ENCODE data around the gene ZMIZ1. TPM values are rescaled to one million over a fixed set of nuclear protein-coding genes. Genes with fewer than 3 reads are reported as not detected.

Gene ZMIZ1
- total RNA-seq, 1 experiment from 2014 or later = 22.4 TPM

DNA sequence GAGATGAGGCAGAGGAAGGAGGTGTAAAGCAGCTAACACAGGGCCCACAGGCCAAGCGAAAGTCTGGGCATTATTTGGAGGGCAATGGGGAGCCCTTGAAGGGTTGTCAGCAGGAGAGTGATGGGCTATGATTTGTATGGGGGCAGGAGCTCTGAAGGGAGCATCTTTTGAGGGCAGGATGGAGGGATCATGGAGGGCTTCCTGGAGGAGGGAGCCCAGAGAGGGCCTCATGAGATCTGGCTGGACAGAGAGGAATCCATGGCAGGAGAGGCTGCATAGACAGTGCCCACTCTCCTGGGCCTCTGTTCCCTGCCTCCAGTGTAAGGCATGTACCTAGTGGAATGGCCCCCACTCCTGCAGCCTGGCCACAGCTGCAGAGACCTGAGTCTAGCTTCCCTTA, 141.9 kb downstream of the ZMIZ1 start:
- Histone ChIP-seq H3K36me3 (peaks cover 86% of the 10 kb centered on the region), H3K4me3 (no peak overlapping the region), H3K27me3 (no peaks in the 10 kb centered on the region), H3K9me3 (no peaks in the 10 kb centered on the region)
- no peak for DNase-seq

DNA sequence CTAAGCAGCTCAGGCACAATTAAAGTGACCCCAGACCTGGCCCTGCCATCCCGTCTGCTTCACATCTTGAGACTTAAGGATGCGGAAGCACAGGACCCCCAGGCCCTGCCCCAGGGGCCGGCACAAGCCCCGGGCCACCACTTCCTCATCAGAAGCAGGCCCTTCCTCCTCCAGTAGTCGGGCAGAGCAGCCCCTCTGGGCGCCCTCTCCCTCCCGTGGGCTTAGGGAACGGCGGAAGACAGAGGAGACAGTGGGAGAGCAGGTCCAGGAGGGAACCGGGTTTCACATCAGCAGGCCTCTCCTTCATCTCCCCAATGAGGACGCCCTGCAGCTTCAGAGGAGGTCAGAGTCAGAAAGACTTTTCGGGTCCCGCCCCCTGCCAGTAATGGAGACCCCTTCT, 142.8 kb downstream of the ZMIZ1 start:
- DNase-seq = no peak
- peaks cover 86% of the 10 kb centered on the region for H3K36me3 ChIP-seq
- H3K9me3 ChIP-seq = no peaks in the 10 kb centered on the region
- no peaks in the 10 kb centered on the region for H3K27me3 ChIP-seq
- H3K4me3 ChIP-seq = no peak overlapping the region

DNA sequence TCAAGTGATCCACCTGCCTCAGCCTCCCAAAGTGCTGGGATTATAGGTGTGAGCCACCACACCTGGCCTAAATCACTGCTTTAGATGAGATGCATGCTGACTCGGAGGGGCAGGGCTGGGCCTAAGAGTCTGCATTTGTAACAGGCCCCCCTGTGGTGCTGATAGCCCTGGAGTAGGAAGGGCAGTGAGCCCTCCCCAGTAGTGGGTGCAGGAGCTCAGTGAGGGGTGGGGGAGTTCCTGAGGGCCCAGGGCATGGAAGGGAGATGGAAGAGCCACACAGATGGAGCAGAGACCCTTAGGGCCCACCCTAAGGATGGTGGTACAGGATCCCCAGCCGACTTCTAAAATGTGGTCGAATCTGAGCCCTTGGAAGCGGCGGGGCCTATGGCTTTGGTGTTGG, 146.8 kb downstream of the ZMIZ1 start:
- H3K9me3 ChIP-seq = no peaks in the 10 kb centered on the region
- no peak overlapping the region for H3K4me3 ChIP-seq
- no peaks in the 10 kb centered on the region for H3K27me3 ChIP-seq
- peaks cover 92% of the 10 kb centered on the region for H3K36me3 ChIP-seq
- no peak for DNase-seq

DNA sequence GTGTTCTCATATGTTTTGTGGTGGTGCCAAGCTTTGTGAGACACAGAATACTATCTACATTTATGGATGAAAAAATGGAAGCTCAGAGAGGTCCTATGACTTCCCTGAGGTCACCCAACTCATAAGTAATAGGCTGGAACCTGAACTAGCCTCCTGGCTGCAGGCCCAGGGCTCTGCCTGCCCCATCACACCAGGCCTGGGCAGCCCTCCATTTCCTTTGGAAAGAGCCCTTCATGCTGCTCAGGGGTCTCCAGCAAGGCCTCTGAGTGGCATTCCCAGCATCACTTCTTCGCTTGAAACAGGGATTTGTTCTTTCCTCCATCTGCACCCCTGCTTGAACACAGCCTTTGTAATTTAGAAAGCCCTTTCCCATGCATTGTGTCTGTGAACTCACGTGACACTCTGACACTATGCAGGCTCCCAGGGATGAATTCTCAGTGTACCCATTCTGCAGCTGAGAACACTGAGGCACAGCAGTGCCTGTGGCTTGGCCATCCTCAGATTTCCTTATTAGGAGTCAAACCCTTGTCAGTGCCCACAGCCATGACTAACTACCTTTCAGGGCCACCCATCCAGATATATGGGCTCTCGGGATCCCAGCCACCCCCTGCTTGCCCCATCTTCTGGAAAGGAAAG, 150.7 kb downstream of the ZMIZ1 start:
- Histone ChIP-seq H3K36me3 (peaks cover 92% of the 10 kb centered on the region), H3K4me3 (no peak overlapping the region), H3K9me3 (no peaks in the 10 kb centered on the region), H3K27me3 (no peaks in the 10 kb centered on the region)
- DNase-seq = peak; percentile 56

DNA sequence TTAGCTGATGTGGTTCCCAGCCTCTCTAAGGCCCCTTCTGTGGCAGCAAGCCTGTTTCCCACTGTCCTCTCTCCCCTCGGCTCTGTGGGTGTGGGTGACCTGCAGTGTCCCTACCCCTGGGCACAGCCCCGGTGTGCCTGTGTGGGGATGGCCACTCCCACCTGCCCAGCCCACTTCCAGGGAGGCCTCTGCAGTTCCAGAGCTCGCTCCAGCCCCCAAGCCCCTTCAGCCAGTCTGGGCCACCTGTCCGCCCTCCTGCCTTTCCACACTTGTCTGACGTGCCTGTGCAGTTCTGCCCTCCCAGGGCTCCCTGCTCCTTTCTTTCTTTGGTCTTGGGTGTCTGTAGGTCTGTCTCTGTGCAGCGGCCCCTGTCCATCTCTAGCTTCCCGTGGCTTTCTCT, 151.5 kb downstream of the ZMIZ1 start:
- no peak for DNase-seq
- no peaks in the 10 kb centered on the region for H3K9me3 ChIP-seq
- no peak overlapping the region for H3K4me3 ChIP-seq
- H3K36me3 ChIP-seq = peaks cover 95% of the 10 kb centered on the region
- H3K27me3 ChIP-seq = no peaks in the 10 kb centered on the region

DNA sequence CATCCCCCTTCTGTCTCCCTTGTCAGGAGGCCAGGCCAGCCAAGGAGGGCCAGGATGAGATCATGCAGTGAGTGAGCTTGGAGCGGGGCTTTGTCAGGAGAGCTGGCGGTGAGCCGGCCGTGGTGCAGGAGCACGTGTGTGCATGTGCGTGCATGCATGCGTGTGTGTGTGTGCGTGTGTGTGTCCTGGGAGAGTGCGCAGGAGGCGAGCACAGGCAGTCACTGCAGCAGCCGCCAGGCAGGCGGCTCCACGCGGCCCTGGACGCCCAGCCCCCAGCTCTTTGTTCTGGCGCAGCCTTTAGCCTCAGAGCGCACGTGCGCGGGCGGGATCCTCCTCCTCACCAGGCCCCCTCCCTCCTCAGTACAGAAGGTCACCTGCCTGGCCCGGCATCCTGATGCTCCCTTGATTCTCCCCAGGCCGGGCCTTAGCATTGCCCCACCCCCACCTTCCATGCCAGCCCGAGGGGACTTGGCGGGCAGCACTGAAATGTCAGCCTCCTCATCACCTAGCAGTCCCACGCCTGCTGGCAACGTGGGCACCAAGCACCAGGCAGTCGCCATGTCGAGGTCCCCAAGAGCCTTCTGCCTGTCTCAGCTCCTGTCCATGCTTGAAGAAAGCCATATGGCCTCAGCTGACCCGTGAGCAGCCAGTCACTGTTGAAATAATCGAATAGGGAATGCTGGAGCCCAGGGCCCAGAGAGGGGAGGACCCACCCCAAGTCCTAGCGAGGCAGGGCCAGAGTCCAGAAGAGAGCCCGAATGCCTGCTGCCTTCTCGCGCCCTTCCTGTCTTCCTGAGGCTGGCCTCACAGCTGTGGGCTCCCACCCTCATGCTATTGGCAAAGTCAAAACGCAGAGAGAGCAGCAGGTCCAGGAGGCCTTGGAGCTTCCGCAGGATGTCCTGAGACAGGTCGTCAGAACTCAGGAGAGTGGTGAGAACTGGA, 152.6 kb downstream of the ZMIZ1 start:
- no peaks in the 10 kb centered on the region for H3K27me3 ChIP-seq
- no peaks in the 10 kb centered on the region for H3K9me3 ChIP-seq
- H3K4me3 ChIP-seq = no peak overlapping the region
- peaks cover 93% of the 10 kb centered on the region for H3K36me3 ChIP-seq
- no peak for DNase-seq

DNA sequence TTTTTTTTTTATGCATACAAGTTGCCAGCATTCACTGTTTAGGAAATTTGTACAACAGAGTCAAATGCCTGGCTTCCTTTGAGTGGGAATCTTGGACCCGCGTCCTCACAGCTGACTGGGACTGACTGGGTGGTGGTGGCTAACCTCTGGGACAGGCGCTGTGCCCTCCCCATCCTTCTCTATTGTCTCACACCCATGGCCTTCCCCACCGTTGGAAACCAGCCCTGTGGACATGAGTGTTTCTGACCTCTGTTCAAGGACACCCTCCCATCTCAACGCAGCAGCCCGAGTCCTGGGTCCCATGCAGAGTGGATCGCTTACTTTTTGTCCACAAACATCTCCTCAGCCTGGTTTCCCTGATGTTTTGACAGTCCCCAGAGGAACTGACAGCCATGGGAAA, 153.4 kb downstream of the ZMIZ1 start:
- Histone ChIP-seq H3K27me3 (no peaks in the 10 kb centered on the region), H3K9me3 (no peaks in the 10 kb centered on the region), H3K4me3 (no peak overlapping the region), H3K36me3 (peaks cover 93% of the 10 kb centered on the region)
- no peak for DNase-seq

DNA sequence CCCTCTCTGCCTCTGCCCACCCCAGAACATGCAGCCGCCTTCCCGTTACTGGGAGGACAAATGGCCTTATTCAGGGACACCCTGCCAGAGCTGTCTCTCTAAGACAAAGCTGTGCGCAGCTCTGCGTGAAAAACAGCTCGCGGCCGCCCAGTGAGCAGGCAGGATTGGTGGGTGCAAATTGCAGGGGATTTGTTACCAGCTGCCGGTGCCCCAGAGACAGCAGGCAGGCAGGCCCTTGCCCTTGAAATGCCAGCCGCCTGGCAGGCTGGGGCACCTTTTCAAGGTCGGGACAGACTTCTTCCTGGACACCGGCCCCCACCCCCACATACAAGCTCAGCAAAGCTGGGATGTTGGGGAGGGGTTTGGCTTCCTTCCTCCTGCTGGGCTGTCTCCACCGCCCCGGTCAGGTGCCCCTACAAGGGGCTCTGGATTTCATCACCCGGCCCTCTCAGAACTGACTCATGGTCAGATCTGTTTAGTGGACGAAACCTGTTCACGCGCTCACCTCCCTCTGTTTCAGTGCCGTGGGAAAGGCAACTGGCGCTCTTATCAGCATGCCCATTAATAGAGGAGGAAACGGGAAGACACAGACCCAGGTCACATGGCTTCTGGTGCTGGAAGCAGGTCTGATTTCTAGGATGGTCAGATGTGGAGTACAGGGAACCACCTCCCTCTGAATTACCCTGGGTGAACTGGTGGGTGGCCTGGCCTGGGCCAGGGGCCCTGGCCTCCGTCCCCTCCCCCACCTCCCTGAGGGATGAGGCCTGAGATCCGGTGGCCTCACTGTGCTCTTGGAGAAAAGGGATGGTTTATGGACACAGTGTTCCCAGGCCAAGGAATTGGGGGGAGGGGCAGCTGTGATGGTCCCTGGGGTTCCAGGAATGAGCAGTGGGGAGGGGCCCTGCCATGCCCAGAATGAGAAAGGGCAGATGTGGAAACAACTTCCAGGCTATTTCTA, 154.6 kb downstream of the ZMIZ1 start:
- Histone ChIP-seq H3K27me3 (no peaks in the 10 kb centered on the region), H3K36me3 (peaks cover 92% of the 10 kb centered on the region), H3K9me3 (no peaks in the 10 kb centered on the region), H3K4me3 (no peak overlapping the region)
- no peak for DNase-seq

- Histone ChIP-seq H3K4me3 (no peak overlapping the region), H3K9me3 (no peaks in the 10 kb centered on the region), H3K36me3 (peaks cover 88% of the 10 kb centered on the region), H3K27me3 (no peaks in the 10 kb centered on the region)
- DNase-seq = no peak
Observed at GRCh38 chr10:79224263-79224949, 155.6 kb downstream of the ZMIZ1 start.

- H3K9me3 ChIP-seq = no peaks in the 10 kb centered on the region
- DNase-seq = no peak
- H3K36me3 ChIP-seq = peaks cover 86% of the 10 kb centered on the region
- no peaks in the 10 kb centered on the region for H3K27me3 ChIP-seq
- H3K4me3 ChIP-seq = no peak overlapping the region
Observed at GRCh38 chr10:79224992-79225391, 156.2 kb downstream of the ZMIZ1 start.

GRCh38 chr10:79226391-79227245, 157.9 kb downstream of the ZMIZ1 start:
- no peaks in the 10 kb centered on the region for H3K27me3 ChIP-seq
- peaks cover 82% of the 10 kb centered on the region for H3K36me3 ChIP-seq
- H3K4me3 ChIP-seq = no peak overlapping the region
- DNase-seq = no peak
- no peaks in the 10 kb centered on the region for H3K9me3 ChIP-seq

GRCh38 chr10:79229071-79229541, 160.3 kb downstream of the ZMIZ1 start:
- Histone ChIP-seq H3K9me3 (no peaks in the 10 kb centered on the region), H3K4me3 (no peak overlapping the region), H3K27me3 (no peaks in the 10 kb centered on the region), H3K36me3 (peaks cover 81% of the 10 kb centered on the region)
- no peak for DNase-seq

GRCh38 chr10:79229830-79230327, 161.1 kb downstream of the ZMIZ1 start:
- Histone ChIP-seq H3K4me3 (no peak overlapping the region), H3K27me3 (no peaks in the 10 kb centered on the region), H3K36me3 (peaks cover 81% of the 10 kb centered on the region), H3K9me3 (no peaks in the 10 kb centered on the region)
- DNase-seq = no peak

DNA sequence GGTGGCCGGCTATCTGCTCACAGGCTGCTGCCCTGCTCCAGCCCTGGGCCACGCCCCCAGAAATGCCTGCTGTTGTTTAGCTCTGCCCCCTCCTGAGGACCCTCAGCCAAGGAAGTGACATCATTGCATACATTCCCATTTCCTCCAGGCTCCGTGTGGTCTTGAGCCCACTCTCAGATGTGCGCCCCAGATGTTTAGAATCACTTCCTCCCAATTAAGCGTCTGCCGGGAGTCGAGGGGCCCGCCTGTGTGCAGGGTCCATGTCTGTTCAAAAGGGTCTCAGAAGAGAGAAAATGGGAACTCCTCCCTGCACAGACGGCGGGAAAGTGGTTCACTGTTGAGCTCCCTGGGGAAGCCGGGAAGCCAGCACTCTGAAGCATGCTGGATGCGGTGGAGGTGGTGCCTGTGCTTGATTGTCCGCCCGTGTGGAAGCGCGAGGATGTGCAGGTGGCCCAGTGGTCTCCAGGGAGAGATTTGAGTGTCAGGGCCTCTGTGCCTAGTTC, 161.6 kb downstream of the ZMIZ1 start:
- Histone ChIP-seq H3K36me3 (peaks cover 81% of the 10 kb centered on the region), H3K27me3 (no peaks in the 10 kb centered on the region), H3K9me3 (no peaks in the 10 kb centered on the region), H3K4me3 (no peak overlapping the region)
- no peak for DNase-seq

- H3K4me3 ChIP-seq = no peak overlapping the region
- H3K36me3 ChIP-seq = peaks cover 83% of the 10 kb centered on the region
- H3K9me3 ChIP-seq = no peaks in the 10 kb centered on the region
- DNase-seq = no peak
- no peaks in the 10 kb centered on the region for H3K27me3 ChIP-seq
Observed at GRCh38 chr10:79230850-79231249, 162.1 kb downstream of the ZMIZ1 start.
